GM18526 (cell line): ENCODE results near the gene PYY.
A peak's percentile ranks its signal among the peaks of the same experiment; 100 is the strongest.

Experiments used
- POLR2A ChIP-seq: IDR thresholded peaks from 3 replicates; pipeline ENCODE4 v1.6.1; 2011; ENCODE audit not compliant: insufficient read length; ENCODE audit errors: extremely low read depth

The PYY gene

GRCh38 chr17:43935204-43935925 is 18.4 kb downstream of the PYY start:
- TF ChIP-seq POLR2A, result no peak

- TF ChIP-seq POLR2A, result no peak
Measured at GRCh38 chr17:43932923-43933322, 20.8 kb downstream of the PYY start.

GRCh38 chr17:43932357-43932756 is 21.4 kb downstream of the PYY start:
- TF ChIP-seq POLR2A, result no peak

- TF ChIP-seq POLR2A, result no peak
Measured at GRCh38 chr17:43931062-43931571, 22.6 kb downstream of the PYY start.

- TF ChIP-seq POLR2A, result no peak
Measured at GRCh38 chr17:43928609-43929008, 25.1 kb downstream of the PYY start.

GRCh38 chr17:43927060-43927864 is 26.5 kb downstream of the PYY start:
- TF ChIP-seq POLR2A, result no peak

- no peak for TF ChIP-seq POLR2A
Measured at GRCh38 chr17:43924558-43924957, 29.2 kb downstream of the PYY start.

GRCh38 chr17:43920500-43921095 is 33.1 kb downstream of the PYY start:
- no peak for TF ChIP-seq POLR2A

GRCh38 chr17:43918026-43918389 is 35.7 kb downstream of the PYY start:
- no peak for TF ChIP-seq POLR2A

GRCh38 chr17:43917348-43918025 is 36.3 kb downstream of the PYY start:
- peak; percentile 60 for TF ChIP-seq POLR2A

- TF ChIP-seq POLR2A, result no peak
Measured at GRCh38 chr17:43917016-43917347, 36.8 kb downstream of the PYY start.

- no peak for TF ChIP-seq POLR2A
Measured at GRCh38 chr17:43916385-43916784, 37.4 kb downstream of the PYY start.

GRCh38 chr17:43915559-43915958 is 38.2 kb downstream of the PYY start:
- TF ChIP-seq POLR2A, result no peak

GRCh38 chr17:43914451-43914850 is 39.3 kb downstream of the PYY start:
- no peak for TF ChIP-seq POLR2A

GRCh38 chr17:43913584-43913983 is 40.2 kb downstream of the PYY start:
- no peak for TF ChIP-seq POLR2A
